Measurements from ENCODE around the gene SLC16A10. TPM values are rescaled to one million over a fixed set of nuclear protein-coding genes. Genes with fewer than 3 reads are reported as not detected.

SLC16A10 gene
- total and polyA plus RNA-seq, 2 of the 8 experiments (the other 6 are each of a cell fraction or from before 2014, with no cell fraction given): 18.6 to 23.2 TPM

DNA sequence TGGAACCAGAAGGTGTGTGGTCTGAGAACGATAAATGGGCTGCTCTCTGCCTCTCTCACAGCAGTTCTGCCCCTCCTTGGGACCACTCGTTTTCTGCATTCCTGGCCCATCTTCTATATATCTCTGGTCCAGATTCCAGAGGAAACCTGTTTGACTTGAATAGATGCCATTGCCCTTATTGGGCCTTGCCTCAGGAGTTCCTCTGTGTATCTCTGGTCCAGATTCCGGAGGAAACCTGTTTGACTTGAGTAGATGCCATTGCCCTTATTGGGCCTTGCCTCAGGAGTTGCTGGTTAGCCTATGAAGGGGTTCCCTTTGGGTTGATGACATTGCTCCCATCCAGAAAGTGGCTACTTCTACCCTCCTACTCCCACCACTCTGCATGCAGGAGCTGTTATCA is 189.4 kb downstream of the SLC16A10 start (continued):
- TF ChIP-seq RXRA (IDR thresholded peaks at IDR 0.05; ENCODE audit: insufficient read depth, low read depth, low read length): no peak
- no peak for TF ChIP-seq SRF (IDR thresholded peaks at IDR 0.05; ENCODE audit: low read depth, low read length)
- TF ChIP-seq BACH1 (IDR thresholded peaks at IDR 0.05; ENCODE audit: low read length): no peak
- no peak for TF ChIP-seq SP4 (IDR thresholded peaks at IDR 0.05; ENCODE audit: low read length)
- no peak for TF ChIP-seq KDM4A (IDR thresholded peaks at IDR 0.05; ENCODE audit: low read depth, low read length, severe bottlenecking)
- TF ChIP-seq GTF2F1 (IDR thresholded peaks at IDR 0.05; ENCODE audit: borderline replicate concordance, low read depth, low read length): no peak
- TF ChIP-seq RNF2 (IDR thresholded peaks at IDR 0.05; ENCODE audit: borderline replicate concordance, low read depth, low read length, missing control alignments, poor library complexity, severe bottlenecking): no peak
- no peak for TF ChIP-seq SP2 (IDR thresholded peaks at IDR 0.05; ENCODE audit: low read length)
